GM19438 (cell line): ENCODE data around the gene HOMEZ.
A peak's percentile ranks its signal among the peaks of the same experiment; 100 is the strongest.

Source experiments
- ATAC-seq: cut with Tn5 transposase; IDR thresholded peaks from one replicate; pipeline ENCODE4 v1.9.1; 2021; ENCODE audit warnings: low read depth; ENCODE audit not compliant: unreplicated experiment

Gene HOMEZ

GRCh38 chr14:23307687-23308644 lies 22.0 kb upstream of the HOMEZ start:
- no peak for ATAC-seq

- ATAC-seq, result no peak
Observed at GRCh38 chr14:23307146-23307530, 21.2 kb upstream of the HOMEZ start.

GRCh38 chr14:23306412-23307145 lies 20.6 kb upstream of the HOMEZ start, which contains the start of gene BCL2L2:
Gene BCL2L2 (plus strand): TSS chr14:23306833. CDS start chr14:23307768, 935 bp downstream.
- peak; percentile 21 for ATAC-seq

- ATAC-seq, result peak; percentile 34
Observed at GRCh38 chr14:23302290-23303225, 16.6 kb upstream of the HOMEZ start, which contains the start of gene PPP1R3E. Gene PPP1R3E (minus strand): TSS chr14:23302859. CDS start chr14:23302576, 283 bp downstream.

GRCh38 chr14:23301969-23302289 lies 16.0 kb upstream of the HOMEZ start:
- ATAC-seq, result peak; percentile 5

- peak; percentile 69 for ATAC-seq
Observed at GRCh38 chr14:23301288-23301968, 15.5 kb upstream of the HOMEZ start.

GRCh38 chr14:23300687-23301223 lies 14.8 kb upstream of the HOMEZ start:
- no peak for ATAC-seq

GRCh38 chr14:23299986-23300686 lies 14.2 kb upstream of the HOMEZ start:
- no peak for ATAC-seq

- ATAC-seq, result no peak
Observed at GRCh38 chr14:23299211-23299957, 13.5 kb upstream of the HOMEZ start.

- ATAC-seq, result no peak
Observed at GRCh38 chr14:23297611-23298277, 11.8 kb upstream of the HOMEZ start.

- ATAC-seq, result no peak
Observed at GRCh38 chr14:23297096-23297495, 11.2 kb upstream of the HOMEZ start.

GRCh38 chr14:23296012-23296777 lies 10.3 kb upstream of the HOMEZ start:
- no peak for ATAC-seq

GRCh38 chr14:23294734-23295561 lies 9.0 kb upstream of the HOMEZ start:
- ATAC-seq, result no peak

GRCh38 chr14:23286902-23287479 lies 1.1 kb upstream of the HOMEZ start:
- ATAC-seq, result no peak

GRCh38 chr14:23285530-23286019 lies 357 bp downstream of the HOMEZ start:
- peak; percentile 19 for ATAC-seq
